ENCODE measurements around the gene APH1A. TPM values are rescaled to one million over a fixed set of nuclear protein-coding genes. Genes with fewer than 3 reads are reported as not detected.

APH1A gene
- total and polyA plus RNA-seq, 2 of the 13 experiments (the other 11 are each of a cell fraction or from before 2014, with no cell fraction given): 114 to 130 TPM

- TF ChIP-seq ARID4A (CRISPR knock-in tag; IDR thresholded peaks at IDR 0.05; ENCODE audit: borderline replicate concordance) (peak; percentile 96), IKZF4 (CRISPR knock-in tag; IDR thresholded peaks at IDR 0.05; ENCODE audit: borderline replicate concordance, low read depth, not compliant biosample characterization) (no peak), ZFP90 (CRISPR knock-in tag; IDR thresholded peaks at IDR 0.05; ENCODE audit: borderline replicate concordance) (peak; percentile 89), GTF2F1 (IDR thresholded peaks at IDR 0.05; ENCODE audit: low read length) (no peak), ZNF510 (CRISPR knock-in tag; IDR thresholded peaks at IDR 0.05; ENCODE audit: low read depth) (no peak), ZBTB20 (CRISPR knock-in tag; IDR thresholded peaks at IDR 0.05; ENCODE audit: borderline replicate concordance, low read depth) (peak; percentile 88; the same call in 1 of the 2 replicates), ZNF747 (CRISPR knock-in tag; IDR thresholded peaks at IDR 0.05; ENCODE audit: borderline replicate concordance) (peak; percentile 55; the same call in 1 of the 2 replicates), NKX3-1 (CRISPR knock-in tag; IDR thresholded peaks at IDR 0.05) (no peak), MEIS2 (CRISPR knock-in tag; IDR thresholded peaks at IDR 0.05) (peak; percentile 51; the same call in 1 of the 2 replicates), ELF1 (CRISPR knock-in tag; IDR thresholded peaks at IDR 0.05) (peak; percentile 86), ZNF713 (CRISPR knock-in tag; IDR thresholded peaks at IDR 0.05) (no peak), HOXA7 (CRISPR knock-in tag; IDR thresholded peaks at IDR 0.05) (no peak), ZNF205 (CRISPR knock-in tag; IDR thresholded peaks at IDR 0.05) (no peak)
- TF ChIP-seq, protein P1, sequence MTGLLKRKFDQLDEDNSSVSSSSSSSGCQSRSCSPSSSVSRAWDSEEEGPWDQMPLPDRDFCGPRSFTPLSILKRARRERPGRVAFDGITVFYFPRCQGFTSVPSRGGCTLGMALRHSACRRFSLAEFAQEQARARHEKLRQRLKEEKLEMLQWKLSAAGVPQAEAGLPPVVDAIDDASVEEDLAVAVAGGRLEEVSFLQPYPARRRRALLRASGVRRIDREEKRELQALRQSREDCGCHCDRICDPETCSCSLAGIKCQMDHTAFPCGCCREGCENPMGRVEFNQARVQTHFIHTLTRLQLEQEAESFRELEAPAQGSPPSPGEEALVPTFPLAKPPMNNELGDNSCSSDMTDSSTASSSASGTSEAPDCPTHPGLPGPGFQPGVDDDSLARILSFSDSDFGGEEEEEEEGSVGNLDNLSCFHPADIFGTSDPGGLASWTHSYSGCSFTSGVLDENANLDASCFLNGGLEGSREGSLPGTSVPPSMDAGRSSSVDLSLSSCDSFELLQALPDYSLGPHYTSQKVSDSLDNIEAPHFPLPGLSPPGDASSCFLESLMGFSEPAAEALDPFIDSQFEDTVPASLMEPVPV (CRISPR knock-in tag; IDR thresholded peaks at IDR 0.05): peak; percentile 54; the same call in 1 of the 2 replicates
- TF ChIP-seq, protein P2, sequence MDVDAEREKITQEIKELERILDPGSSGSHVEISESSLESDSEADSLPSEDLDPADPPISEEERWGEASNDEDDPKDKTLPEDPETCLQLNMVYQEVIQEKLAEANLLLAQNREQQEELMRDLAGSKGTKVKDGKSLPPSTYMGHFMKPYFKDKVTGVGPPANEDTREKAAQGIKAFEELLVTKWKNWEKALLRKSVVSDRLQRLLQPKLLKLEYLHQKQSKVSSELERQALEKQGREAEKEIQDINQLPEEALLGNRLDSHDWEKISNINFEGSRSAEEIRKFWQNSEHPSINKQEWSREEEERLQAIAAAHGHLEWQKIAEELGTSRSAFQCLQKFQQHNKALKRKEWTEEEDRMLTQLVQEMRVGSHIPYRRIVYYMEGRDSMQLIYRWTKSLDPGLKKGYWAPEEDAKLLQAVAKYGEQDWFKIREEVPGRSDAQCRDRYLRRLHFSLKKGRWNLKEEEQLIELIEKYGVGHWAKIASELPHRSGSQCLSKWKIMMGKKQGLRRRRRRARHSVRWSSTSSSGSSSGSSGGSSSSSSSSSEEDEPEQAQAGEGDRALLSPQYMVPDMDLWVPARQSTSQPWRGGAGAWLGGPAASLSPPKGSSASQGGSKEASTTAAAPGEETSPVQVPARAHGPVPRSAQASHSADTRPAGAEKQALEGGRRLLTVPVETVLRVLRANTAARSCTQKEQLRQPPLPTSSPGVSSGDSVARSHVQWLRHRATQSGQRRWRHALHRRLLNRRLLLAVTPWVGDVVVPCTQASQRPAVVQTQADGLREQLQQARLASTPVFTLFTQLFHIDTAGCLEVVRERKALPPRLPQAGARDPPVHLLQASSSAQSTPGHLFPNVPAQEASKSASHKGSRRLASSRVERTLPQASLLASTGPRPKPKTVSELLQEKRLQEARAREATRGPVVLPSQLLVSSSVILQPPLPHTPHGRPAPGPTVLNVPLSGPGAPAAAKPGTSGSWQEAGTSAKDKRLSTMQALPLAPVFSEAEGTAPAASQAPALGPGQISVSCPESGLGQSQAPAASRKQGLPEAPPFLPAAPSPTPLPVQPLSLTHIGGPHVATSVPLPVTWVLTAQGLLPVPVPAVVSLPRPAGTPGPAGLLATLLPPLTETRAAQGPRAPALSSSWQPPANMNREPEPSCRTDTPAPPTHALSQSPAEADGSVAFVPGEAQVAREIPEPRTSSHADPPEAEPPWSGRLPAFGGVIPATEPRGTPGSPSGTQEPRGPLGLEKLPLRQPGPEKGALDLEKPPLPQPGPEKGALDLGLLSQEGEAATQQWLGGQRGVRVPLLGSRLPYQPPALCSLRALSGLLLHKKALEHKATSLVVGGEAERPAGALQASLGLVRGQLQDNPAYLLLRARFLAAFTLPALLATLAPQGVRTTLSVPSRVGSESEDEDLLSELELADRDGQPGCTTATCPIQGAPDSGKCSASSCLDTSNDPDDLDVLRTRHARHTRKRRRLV (CRISPR knock-in tag; IDR thresholded peaks at IDR 0.05): no peak
These were observed 24.8 kb upstream of the APH1A start, which contains the start of gene MRPS21 (continued) for GRCh38 chr1:150293433-150294253.

Measured in HepG2 (cell line).